IMR-90 (cell line): ENCODE data around the gene YBX1. TPM values are rescaled to one million over a fixed set of nuclear protein-coding genes. Genes with fewer than 3 reads are reported as not detected.
A peak's percentile ranks its signal among the peaks of the same experiment; 100 is the strongest.

Source experiments
- ATAC-seq: fragments of 200-7000 bp; cut with Tn5 transposase; 2 replicates; pipeline ENCODE4 v1.9.1; 2020; ENCODE audit warnings: low read depth, mild to moderate bottlenecking, moderate library complexity
- BruUV-seq: library from RNA; stranded (reverse); fragments of 400-500 nt; replicated peaks from 2 replicates; lab custom pipeline; 2021; lab: Mats Ljungman, UMichigan
- CTCF ChIA-PET: fragments of 300-600 bp; formaldehyde crosslinking; extraction: SDS; loops from one replicate; lab custom pipeline; 2021; ENCODE audit warnings: antibody characterized with exemption; lab: Yijun Ruan, JAX
- POLR2A ChIA-PET: fragments of 300-600 bp; sonication (Branson Sonifier 250); formaldehyde crosslinking; loops from one replicate; lab custom pipeline; 2022; ENCODE audit warnings: antibody characterized with exemption; ENCODE audit not compliant: unreplicated experiment; lab: Charles Lee
- DNase-seq: peaks from one replicate; pipeline ENCODE4 v3.0.0; 2013
- H2AFZ ChIP-seq: replicated peaks from 2 replicates; pipeline ENCODE3; 2013; ENCODE audit warnings: low read length, mild to moderate bottlenecking; ENCODE audit not compliant: poor library complexity
- H2AK5ac ChIP-seq: 2 replicates; pipeline ENCODE4 v1.6.1; 2013; ENCODE audit warnings: low read depth, low read length, inconsistent platforms
- H2AK9ac ChIP-seq: replicated peaks from 2 replicates; pipeline ENCODE3; 2013; ENCODE audit warnings: mild to moderate bottlenecking, low read depth, low read length, moderate library complexity; ENCODE audit not compliant: poor library complexity
- H2BK120ac ChIP-seq: 2 replicates; pipeline ENCODE4 v1.6.1; 2013; ENCODE audit warnings: low read depth, low read length, inconsistent platforms
- H2BK15ac ChIP-seq: 3 replicates; pipeline ENCODE4 v1.6.1; 2013; ENCODE audit warnings: low read depth, low read length, inconsistent platforms
- H2BK20ac ChIP-seq: 2 replicates; pipeline ENCODE4 v1.6.1; 2013; ENCODE audit warnings: low read depth, mild to moderate bottlenecking, inconsistent platforms, low read length, moderate library complexity
- H2BK5ac ChIP-seq: 2 replicates; pipeline ENCODE4 v1.6.1; 2013; ENCODE audit warnings: mild to moderate bottlenecking, low read depth, low read length, inconsistent platforms; ENCODE audit not compliant: poor library complexity, severe bottlenecking
- H3K14ac ChIP-seq: replicated peaks from 2 replicates; pipeline ENCODE4 v1.6.1; 2013; ENCODE audit warnings: low read depth, low read length, inconsistent platforms
- H3K18ac ChIP-seq: 2 replicates; pipeline ENCODE4 v1.6.1; 2013; ENCODE audit warnings: low read depth, low read length, control low read depth
- H3K23ac ChIP-seq: 2 replicates; pipeline ENCODE4 v1.6.1; 2013; ENCODE audit warnings: low read depth, low read length, inconsistent platforms
- H3K27ac ChIP-seq: 2 replicates; pipeline ENCODE4 v1.5.1; 2013; ENCODE audit warnings: mild to moderate bottlenecking, control low read depth, low read length; ENCODE audit not compliant: insufficient read depth
- H3K27me3 ChIP-seq: 2 replicates; pipeline ENCODE4 v1.6.1; 2013; ENCODE audit warnings: low read length; ENCODE audit not compliant: control insufficient read depth, insufficient read depth
- H3K36me3 ChIP-seq: 2 replicates; pipeline ENCODE4 v1.6.1; 2013; ENCODE audit warnings: low read length, mixed read lengths; ENCODE audit not compliant: control insufficient read depth, insufficient read depth
- H3K4ac ChIP-seq: 2 replicates; pipeline ENCODE4 v1.6.1; 2013; ENCODE audit warnings: low read depth, low read length, inconsistent platforms
- H3K4me1 ChIP-seq: 2 replicates; pipeline ENCODE4 v1.6.1; 2013; ENCODE audit warnings: low read length, mixed read lengths; ENCODE audit not compliant: control insufficient read depth, insufficient read depth
- H3K4me2 ChIP-seq: 2 replicates; pipeline ENCODE4 v1.6.1; 2013; ENCODE audit warnings: low read depth, mild to moderate bottlenecking, control low read depth, low read length, moderate library complexity
- H3K4me3 ChIP-seq: 2 replicates; pipeline ENCODE4 v1.5.1; 2013; ENCODE audit warnings: low read depth, mild to moderate bottlenecking, control low read depth, low read length, moderate library complexity; ENCODE audit not compliant: insufficient read depth
- H3K56ac ChIP-seq: 2 replicates; pipeline ENCODE4 v1.6.1; 2013; ENCODE audit warnings: low read length, inconsistent platforms; ENCODE audit not compliant: insufficient read depth; ENCODE audit errors: extremely low read depth
- H3K79me1 ChIP-seq, 2 experiments: 2 replicates each; pipeline ENCODE4 v1.6.1; 2013; ENCODE audit warnings: low read length in 2 of 2, inconsistent platforms in 1 of 2, low read depth in 1 of 2
- H3K9ac ChIP-seq: 2 replicates; pipeline ENCODE4 v1.6.1; 2013; ENCODE audit warnings: low read depth, low read length, control low read depth
- H3K9me1 ChIP-seq: 2 replicates; pipeline ENCODE4 v1.6.1; 2013; ENCODE audit warnings: low read length, inconsistent platforms; ENCODE audit not compliant: insufficient read depth
- H3K9me3 ChIP-seq: 2 replicates; pipeline ENCODE4 v1.6.1; 2013; ENCODE audit warnings: low read length; ENCODE audit not compliant: control insufficient read depth, insufficient read depth
- H4K20me1 ChIP-seq: 2 replicates; pipeline ENCODE4 v1.6.1; 2013; ENCODE audit warnings: low read length, inconsistent platforms; ENCODE audit not compliant: insufficient read depth
- H4K5ac ChIP-seq: 2 replicates; pipeline ENCODE4 v1.6.1; 2013; ENCODE audit warnings: mild to moderate bottlenecking, low read depth, low read length, control low read depth
- H4K8ac ChIP-seq, 2 experiments: 2 replicates each; pipeline ENCODE4 v1.6.1; 2013; ENCODE audit warnings: low read depth in 2 of 2, low read length in 2 of 2, control low read depth in 1 of 2, inconsistent platforms in 1 of 2
- H4K91ac ChIP-seq: 2 replicates; pipeline ENCODE4 v1.6.1; 2013; ENCODE audit warnings: low read depth, low read length, inconsistent platforms; ENCODE audit not compliant: insufficient read depth
- BHLHE40 ChIP-seq: fragments of 150-350 bp; IDR thresholded peaks from 2 replicates; pipeline ENCODE4 v1.6.1; 2016; ENCODE audit warnings: mild to moderate bottlenecking, low read depth, low read length
- CEBPB ChIP-seq: IDR thresholded peaks from 2 replicates; pipeline ENCODE4 v1.6.1; 2012; ENCODE audit warnings: low read depth, low read length, improper control_type of control experiment
- CTCF ChIP-seq: conservative IDR thresholded peaks from 2 replicates; pipeline ENCODE4 v1.5.1; 2012; ENCODE audit warnings: mild to moderate bottlenecking, low read depth, low read length, improper control_type of control experiment
- MAZ ChIP-seq: IDR thresholded peaks from 2 replicates; pipeline ENCODE4 v1.6.1; 2012; ENCODE audit warnings: low read depth, mild to moderate bottlenecking, low read length, improper control_type of control experiment, moderate library complexity, borderline replicate concordance
- MXI1 ChIP-seq: IDR thresholded peaks from 2 replicates; pipeline ENCODE4 v1.6.1; 2012; ENCODE audit warnings: low read depth, mild to moderate bottlenecking, low read length, moderate library complexity, borderline replicate concordance
- POLR2A ChIP-seq: IDR thresholded peaks from 2 replicates; pipeline ENCODE4 v1.6.1; 2012; ENCODE audit warnings: mild to moderate bottlenecking, low read depth, low read length
- RAD21 ChIP-seq: IDR thresholded peaks from 2 replicates; pipeline ENCODE4 v1.6.1; 2012; ENCODE audit warnings: low read length, improper control_type of control experiment
- RFX5 ChIP-seq: IDR thresholded peaks from 2 replicates; pipeline ENCODE4 v1.8.0; 2012; ENCODE audit warnings: low read depth, mild to moderate bottlenecking, low read length, moderate library complexity
- USF2 ChIP-seq: fragments of 150-350 bp; IDR thresholded peaks from 2 replicates; pipeline ENCODE4 v1.6.1; 2017; ENCODE audit warnings: mild to moderate bottlenecking, antibody characterized with exemption, low read length, low read depth
- WGBS, 2 experiments: methylation state at CpG; one replicate each; pipeline versions ENCODE4 v1.1.5 to v1.1.7; 2013; ENCODE audit warnings: missing lambda C conversion rate in 2 of 2; ENCODE audit not compliant: insufficient read length in 1 of 2; ENCODE audit errors: extremely low coverage in 2 of 2; 5-methylcytosine and 5-hydroxymethylcytosine counted together
- dilution Hi-C: fragments of 300-500 bp; cut with HindIII; formaldehyde crosslinking; loops from one replicate; pipeline ENCODE4 v1.14.3; 2018; ENCODE audit warnings: low sequenced_read_pairs; ENCODE audit not compliant: unreplicated experiment
- in situ Hi-C: fragments of 300-500 bp; cut with MboI; formaldehyde crosslinking; loops from 3 replicates; pipeline ENCODE4 v1.14.3; 2019; ENCODE audit warnings: low sequenced_read_pairs, inconsistent platforms, mixed read lengths
- intact Hi-C: fragments of 100-400 bp; cut with micrococcal nuclease; formaldehyde crosslinking; loops from 2 replicates; pipeline ENCODE4 v1.10.0; 2022
- polyA plus RNA-seq, 3 experiments: library from polyadenylated mRNA; depleted of rRNA; stranded (reverse); fragments of >200 nt; gene quantifications; 2 replicates each; pipeline ENCODE4 v1.2.3, GENCODE V29; 2012; ENCODE audit warnings: low replicate concordance in 1 of 3
- total RNA-seq: library from RNA; depleted of rRNA; stranded (reverse); fragments of >200 nt; gene quantifications from 2 replicates; pipeline ENCODE4 v1.2.3, GENCODE V29; 2012

YBX1 gene
- total and polyA plus RNA-seq, 2 of the 4 experiments (the other 2 are of a cell fraction) = 605 to 843 TPM

GRCh38 chr1:42657981-42658876 lies 24.0 kb upstream of the YBX1 start, which contains the start of gene PPIH:
PPIH (plus strand) TSS chr1:42658423; CDS start chr1:42658447, 24 bp downstream.
- Histone ChIP-seq H2BK5ac (peak within 1 kb of the TSS; percentile 19), H4K8ac (peak within 1 kb of the TSS; percentile 80 to 97), H3K9me1 (no peaks in the 10 kb centered on the region; the same call in 1 of the 2 replicates), H3K18ac (peak within 1 kb of the TSS; percentile 63; the same call in 1 of the 2 replicates), H2BK120ac (peak within 1 kb of the TSS; percentile 46), H3K56ac (peak within 1 kb of the TSS; percentile 82), H2AK5ac (peak within 1 kb of the TSS; percentile 82), H3K36me3 (no peaks in the 10 kb centered on the region), H3K27me3 (peaks cover 2% of the 10 kb centered on the region; the same call in 1 of the 2 replicates), H2BK15ac (no peak within 1 kb of the TSS; the same call in 2 of the 3 replicates), H3K9ac (peak within 1 kb of the TSS; percentile 93), H2AK9ac (peak within 1 kb of the TSS; percentile 81), H4K5ac (peak within 1 kb of the TSS; percentile 95), H4K91ac (peak within 1 kb of the TSS; percentile 85), H2BK20ac (peak within 1 kb of the TSS; percentile 58; the same call in 1 of the 2 replicates), H3K4me3 (peak within 1 kb of the TSS; percentile 55), H4K20me1 (no peaks in the 10 kb centered on the region), H3K14ac (peak within 1 kb of the TSS; percentile 98), H3K79me1 (peaks cover 15 to 16% of the 10 kb centered on the region in 2 experiments), H3K4me2 (peak within 1 kb of the TSS; percentile 92), H3K4ac (peak within 1 kb of the TSS; percentile 96), H3K23ac (peak within 1 kb of the TSS; percentile 96), H2AFZ (peak within 1 kb of the TSS; percentile 98), H3K27ac (peak within 1 kb of the TSS; percentile 60), H3K4me1 (no peaks in the 10 kb centered on the region), H3K9me3 (no peaks in the 10 kb centered on the region)
- intact Hi-C loops (loop anchor here (1.0 to 10.0 kb wide), 5 partner anchors 24 to 513 kb away; partner anchors contain the start of genes CCDC30 and YBX1), dilution Hi-C loops (no loop called here), in situ Hi-C loops (no loop called here)
- peak; percentile 88 for DNase-seq
- BruUV-seq = no TSS peak
- POLR2A ChIA-PET = interaction anchor here (0.7 kb wide), 1 partner anchor 471 kb away, joined by 3 read pairs; no protein-coding TSS in a partner anchor
- TF ChIP-seq RFX5 (no peak), CTCF (peak; percentile 24; the same call in 1 of the 2 replicates), CEBPB (no peak), POLR2A (peak; percentile 39; the same call in 1 of the 2 replicates), USF2 (peak; percentile 6; the same call in 1 of the 2 replicates), BHLHE40 (peak; percentile 75), RAD21 (0 out of 2 replicates have a peak, but pooled peaks have one; percentile 2), MAZ (peak; percentile 87), MXI1 (peak; percentile 85)
- 0% methylated on average over 29 of the region's 53 CpGs; no CpG with 5 or more reads in 1 of the 2 experiments for WGBS, 2 experiments
- peak; percentile 100 for ATAC-seq
- CTCF ChIA-PET = interaction anchor here (0.6 to 1.2 kb wide), 4 partner anchors 24 to 80 kb away, joined by 3 to 5 read pairs (median 4); partner anchors contain the start of gene YBX1
